SHP77 treated with DMSO at 0.1 percent for 48 hours (cell line): Measurements from ENCODE around the gene TEKT5.
"Not testable (repeated sequence)": the region's sequence is repeated elsewhere in the genome, so short reads cannot be mapped to it uniquely, and the experiment has no call there.

Source experiments
- DNase-seq: peaks from one replicate; lab custom pipeline; 2025; lab: John Stamatoyannopoulos, UW

TEKT5 gene

DNA sequence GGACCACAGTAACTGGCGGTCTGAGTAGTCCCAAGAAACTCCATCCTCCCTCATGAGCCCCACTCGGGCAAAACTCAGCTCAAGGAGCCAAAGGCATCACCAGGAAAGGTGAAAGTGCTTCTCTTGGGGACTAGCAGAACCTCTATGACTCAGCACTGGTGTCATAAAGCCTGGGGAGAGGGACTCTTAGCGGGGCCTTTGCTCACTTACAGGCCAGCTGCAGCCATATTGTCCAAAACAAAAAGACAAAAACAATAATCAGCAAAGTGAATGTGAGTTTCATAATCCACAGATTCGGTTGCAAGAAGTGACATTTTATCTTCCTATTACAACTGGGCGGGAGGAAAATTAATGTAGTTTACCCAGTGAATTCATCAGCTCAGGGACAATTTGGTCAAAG lies at the start of gene TEKT5:
TEKT5 (minus strand) TSS at position 101 of the 400 bp plus-strand sequence; CDS start at position 44, 57 bp downstream.
- no peak for DNase-seq

DNA sequence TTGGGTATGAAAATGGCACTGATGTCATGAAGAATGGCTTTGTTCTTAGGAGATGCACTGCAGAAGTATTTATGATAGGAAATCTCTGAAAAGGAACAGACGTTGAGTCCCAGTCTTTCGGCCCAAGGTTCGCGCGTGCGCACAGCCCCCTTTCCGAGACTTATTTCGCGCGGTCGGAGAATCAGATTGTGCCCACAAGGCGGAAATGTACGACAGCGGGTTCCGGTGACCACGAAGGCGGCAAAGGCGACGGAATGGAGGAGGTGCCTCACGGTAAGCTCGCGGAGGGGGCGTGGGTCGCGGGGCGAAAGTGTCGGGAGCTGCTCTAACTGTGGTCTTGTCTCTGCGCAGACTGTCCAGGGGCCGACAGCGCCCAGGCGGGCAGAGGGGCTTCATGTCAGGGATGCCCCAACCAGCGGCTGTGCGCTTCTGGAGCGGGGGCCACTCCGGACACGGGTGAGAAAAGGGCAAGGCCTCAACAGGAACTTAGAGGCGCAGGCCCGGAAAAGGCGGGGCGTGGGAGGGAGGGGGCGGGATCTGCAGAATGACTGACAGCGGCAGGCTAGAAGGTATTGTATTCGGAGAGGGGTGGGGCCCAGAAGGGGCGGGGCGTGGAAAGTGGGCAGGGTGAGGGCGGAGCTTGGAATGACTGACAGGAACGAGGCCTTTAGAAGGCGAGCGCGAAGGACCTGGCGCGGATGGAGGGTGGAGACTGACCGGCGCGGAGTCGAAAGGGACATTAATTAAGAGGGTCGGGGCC lies 49.1 kb upstream of the TEKT5 start, which contains the start of gene NUBP1:
NUBP1 (plus strand) TSS at position 233 of the 760 bp plus-strand sequence; CDS start at position 255, 22 bp downstream.
- DNase-seq = peak; percentile 92

DNA sequence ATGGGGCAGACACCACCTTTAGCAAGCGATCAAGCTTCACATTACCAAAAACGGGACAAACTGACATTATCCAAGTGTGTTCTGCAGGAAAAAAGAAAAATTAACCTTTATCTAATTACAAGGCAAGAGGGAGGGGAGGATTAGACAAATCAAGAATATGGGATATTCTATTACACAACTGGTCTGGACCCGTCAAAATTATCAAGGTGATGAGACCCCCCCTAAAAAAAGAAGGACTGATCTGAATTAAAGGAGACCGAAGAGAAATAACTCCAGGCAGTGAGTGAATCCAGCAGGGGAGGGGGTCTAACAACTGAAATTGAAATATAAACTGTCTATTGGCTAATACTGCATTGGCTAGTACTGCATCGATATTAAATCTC lies 48.5 kb upstream of the TEKT5 start:
- no peak for DNase-seq

DNA sequence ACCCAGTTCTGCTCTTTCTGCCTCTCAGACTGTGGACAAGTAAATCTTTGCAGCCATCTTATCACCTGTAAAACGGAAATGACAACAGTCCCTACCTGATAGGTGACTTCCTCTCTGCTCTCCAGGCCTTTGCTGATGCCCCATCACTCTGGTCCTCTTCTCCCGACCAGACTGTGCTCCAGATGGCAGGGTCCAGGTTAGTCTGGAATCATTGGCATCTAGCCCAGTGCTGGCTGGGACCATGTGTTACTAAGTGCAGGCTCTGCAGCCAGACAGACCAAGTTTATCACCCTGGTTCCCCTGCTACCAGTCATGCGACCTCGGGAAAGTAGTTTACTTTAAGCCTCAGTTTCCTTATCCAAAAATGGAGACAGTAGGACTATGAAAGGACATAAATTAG lies 47.1 kb upstream of the TEKT5 start:
- DNase-seq = peak; percentile 47

DNA sequence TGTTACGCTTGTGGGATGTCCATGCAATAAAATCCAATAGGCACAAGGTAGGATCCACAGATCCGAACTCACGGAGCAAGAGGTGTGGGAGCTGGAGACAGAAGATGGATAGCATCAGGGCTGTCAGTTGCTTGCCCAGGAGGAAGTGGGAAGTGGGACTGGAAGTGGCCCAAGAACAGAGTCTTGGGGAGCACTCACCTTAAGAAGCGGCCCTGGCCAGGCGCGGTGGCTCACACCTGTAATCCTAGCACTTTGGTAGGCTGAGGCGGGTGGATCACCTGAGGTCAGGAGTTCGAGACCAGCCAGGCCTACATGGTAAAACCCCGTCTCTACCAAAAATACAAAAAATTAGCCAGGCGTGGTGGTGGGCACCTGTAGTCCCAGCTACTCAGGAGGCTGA lies 46.5 kb upstream of the TEKT5 start:
- DNase-seq = not testable (repeated sequence)

DNA sequence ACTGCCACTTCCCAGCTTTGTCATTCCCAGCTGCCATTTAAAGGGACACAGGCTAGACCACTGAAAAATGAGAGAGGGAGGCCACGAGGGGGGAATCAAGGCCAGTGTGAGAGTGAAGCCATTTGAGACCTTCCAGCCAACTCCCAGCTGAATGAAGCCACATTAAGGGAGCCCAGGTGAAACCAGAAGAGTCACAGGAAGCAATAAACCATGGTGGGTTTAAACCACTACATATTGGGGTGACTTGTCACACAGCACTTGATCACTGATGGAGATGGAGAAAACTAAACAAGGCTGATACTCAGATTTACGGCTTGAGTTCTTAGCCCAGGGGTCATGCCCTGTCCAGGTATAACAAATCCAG lies 46.1 kb upstream of the TEKT5 start:
- DNase-seq = no peak

DNA sequence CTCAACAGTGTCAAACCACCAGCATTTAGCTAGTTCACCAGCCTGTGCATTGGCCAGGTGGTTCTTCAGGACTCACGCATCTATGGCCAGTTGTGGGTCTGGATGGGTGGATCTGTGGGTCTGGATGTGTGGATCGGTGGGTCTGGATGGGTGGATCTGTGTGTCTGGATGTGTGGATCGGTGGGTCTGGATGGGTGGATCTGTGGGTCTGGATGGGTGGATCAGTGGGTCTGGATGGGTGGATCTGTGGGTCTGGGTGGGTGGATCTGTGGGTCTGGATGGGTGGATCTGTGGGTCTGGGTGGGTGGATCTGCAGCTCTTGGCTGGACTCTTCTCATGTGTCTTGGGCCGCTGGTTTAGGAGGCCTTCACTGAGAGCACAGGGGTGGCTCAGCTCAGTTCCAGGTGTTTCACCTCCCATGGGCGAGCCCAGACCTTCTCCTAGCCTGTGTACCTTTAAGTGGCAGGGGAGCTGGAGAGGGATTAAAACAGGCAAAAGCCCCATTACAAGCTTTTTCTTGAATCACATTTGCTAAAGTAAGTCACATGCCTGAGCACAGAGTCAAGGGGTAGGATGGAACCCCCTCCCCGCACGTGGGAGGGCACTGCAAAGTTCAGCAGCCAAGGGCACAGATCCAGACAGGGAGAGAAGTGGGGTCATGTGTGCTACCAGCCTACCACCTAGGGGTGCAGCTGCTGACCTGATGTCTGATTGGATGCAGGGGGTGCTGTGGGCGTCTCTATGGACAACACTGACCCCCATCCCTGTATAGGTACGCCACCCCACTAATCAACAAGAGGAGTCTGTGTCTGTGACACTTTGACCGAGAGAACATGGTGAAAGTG lies 45.5 kb upstream of the TEKT5 start:
- no peak for DNase-seq

DNA sequence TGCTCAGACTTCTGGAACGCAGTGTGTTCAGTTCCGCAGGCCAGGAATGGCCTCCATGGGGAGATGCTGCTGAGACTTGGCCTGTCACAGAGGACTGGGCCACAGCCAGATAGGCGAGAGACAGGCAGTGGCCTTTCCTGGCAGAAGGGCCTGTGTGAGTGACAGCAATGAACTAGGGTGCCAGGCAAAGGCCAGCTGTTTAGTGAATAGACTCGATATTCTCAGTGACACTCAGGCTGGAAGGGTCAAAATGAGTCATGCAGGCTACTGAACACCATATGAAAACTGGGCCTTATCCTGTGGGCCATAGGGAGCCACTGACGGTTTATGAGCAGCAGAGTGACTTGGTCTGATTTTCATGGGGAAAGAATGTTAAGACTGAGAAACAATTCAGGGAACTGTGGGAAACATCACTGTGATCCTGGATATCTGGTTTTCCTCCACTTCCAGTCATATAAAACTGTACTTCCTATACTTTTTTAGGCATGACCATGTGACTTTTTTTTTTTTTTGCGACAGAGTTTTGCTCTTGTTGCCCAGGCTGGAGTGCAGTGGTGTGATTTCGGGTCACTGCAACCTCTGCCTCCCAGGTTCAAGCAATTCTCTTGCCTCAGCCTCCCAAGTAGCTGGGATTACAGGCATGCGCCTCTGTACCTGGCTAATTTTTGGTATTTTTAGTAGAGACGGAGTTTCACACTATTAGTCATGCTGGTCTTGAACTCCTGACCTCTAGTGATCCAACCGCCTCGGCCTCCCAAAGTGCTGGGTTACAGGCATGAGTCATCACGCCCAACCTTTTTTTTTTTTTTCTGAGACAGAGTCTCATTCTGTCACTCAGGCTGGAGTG lies 43.7 kb upstream of the TEKT5 start:
- DNase-seq = no peak

DNA sequence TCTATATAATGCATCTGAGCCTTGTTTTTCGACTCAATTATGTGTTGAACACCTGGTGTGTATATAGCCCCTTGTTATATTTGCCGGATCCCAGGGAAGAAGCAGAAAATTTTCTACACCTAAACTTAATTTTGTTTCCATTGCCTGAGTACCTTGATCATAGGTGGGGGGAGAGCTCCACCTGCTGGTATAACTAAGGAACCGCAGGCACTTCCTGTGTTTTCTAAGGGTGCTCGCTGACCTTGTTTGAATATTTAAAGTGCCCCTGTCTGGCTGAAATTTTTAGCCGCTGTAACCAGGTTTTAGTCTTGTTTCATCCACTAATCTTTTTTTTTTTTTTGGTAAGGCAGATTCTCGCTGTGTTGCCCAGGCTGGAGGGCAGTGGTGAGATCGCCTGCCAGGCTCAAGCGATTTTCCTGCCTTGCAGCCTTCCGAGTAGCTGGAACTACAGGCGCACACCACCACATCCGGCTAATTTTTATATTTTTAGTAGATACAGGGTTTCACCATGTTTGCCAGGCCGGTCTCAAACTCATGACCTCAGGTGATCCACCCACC lies 42.4 kb upstream of the TEKT5 start:
- peak; percentile 51 for DNase-seq

DNA sequence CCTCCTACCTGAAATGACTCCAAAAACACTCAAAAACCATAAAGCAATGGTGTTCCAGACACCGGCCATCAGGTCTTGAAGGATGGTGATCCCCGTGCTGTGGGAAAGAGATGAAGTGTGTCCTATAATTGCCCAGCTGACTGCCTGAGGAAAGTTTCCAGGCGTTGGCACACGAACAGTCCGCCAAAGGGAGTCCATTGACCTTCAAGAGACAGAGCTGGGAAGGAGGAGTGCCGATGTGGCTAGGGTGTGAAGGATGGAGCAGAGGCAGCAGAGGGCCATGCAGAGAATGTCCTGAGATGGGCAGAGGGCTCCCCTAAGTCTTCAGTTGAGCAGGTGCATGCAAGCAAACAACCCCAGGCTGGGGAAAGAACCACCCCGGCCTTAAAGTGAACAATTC lies 37.1 kb upstream of the TEKT5 start:
- no peak for DNase-seq

DNA sequence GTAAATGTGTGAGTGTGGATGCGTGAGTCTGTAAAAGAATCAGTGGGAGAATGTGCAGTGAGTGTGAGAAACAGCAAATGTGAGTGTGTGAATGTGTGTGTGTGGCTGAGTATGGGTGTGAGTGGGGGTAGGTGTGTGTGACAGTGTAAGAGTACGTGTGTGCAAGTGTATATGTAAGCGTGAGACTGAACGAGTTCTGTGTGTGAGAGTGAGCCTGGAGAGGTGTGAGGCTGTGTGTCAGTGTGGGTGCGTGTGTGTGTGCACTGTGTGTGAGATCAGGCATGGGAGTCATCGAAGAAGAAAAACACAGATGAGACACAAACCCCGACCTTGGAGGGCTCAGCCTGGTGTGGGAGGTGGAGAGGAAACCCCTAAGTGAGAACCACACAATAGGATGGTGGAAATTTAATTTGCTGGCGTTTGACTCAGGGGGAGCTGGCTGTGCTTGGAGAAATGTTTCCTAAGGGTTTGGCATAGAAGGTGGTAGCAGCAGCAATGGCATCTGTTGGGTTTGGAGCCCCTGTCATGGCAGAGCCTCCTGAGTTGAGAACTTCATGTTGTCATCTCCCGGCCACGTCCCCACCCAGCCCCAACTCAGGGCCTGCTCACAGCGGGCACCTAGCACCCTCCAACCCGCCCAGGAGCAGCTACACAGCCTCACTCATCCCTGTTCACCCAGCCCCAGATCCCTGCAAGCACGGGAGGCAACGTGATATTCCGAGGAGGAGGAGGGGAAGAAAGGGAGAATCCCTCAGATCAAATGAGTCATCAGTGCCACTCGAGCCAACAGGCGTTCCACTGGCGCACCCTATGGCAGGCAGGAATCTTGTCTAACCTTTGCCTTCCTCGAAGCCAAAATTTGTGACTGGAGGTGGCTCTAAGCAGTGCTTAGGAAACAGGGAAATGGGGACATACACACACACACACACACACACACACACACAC lies 34.6 kb upstream of the TEKT5 start:
- no peak for DNase-seq

DNA sequence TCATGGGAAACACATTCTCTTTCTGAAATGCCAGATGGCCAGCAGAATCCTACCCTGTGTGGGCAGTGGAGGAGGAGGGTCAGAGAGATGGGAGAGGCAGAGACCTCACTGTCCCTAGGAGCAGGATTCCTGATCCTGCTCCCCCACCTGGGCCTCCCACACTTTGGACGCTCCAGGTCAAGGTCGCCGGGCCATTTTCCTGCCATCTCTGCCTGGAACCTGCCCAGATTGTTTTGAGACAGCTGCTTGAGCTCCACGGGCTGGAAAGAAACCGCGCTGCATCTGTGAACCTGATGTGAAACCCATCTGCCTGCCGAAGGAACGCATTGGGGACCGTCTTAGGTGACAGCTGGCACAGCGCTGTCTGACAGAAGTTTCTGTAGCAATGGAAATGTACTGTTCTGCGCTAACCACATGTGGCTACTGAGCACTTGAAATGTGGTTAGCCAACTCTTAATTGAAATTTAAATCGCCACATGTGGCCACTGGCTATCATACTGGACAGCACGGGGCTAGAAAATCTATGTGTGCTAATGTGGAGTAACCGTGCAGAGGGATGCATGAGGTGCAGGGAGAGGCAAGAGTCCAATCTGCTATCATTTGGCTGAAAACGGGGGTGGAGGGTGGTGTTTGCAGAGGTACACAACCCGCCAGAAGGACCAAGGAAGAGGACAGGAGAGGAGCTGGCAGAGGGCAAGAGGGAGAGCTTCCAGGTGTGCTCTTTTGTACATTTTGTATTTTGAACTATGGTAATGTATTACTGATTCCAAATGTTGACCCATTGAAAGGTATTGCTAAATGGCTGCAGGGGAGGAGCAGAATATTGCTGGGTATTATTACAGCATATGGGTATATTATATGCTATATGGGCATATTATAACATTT lies 33.5 kb upstream of the TEKT5 start:
- DNase-seq = no peak

DNA sequence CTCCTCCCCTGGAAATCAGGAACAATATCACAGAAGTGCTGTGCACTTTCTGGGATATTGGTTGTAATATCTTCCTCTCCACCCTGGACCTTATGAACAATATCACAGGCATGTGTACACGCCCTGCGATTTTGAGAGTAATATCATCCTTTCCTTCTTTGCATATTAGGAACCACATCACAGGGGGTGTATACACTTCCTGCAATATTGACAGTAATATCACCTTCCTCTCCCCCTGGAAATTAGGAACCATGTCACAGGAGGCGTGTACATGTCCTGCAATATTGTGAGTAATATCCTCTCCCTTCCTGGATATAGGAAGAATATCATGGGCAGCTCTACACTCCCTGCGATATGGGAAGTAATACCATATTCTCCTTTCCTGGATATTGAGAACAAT lies 14.2 kb upstream of the TEKT5 start:
- no peak for DNase-seq

DNA sequence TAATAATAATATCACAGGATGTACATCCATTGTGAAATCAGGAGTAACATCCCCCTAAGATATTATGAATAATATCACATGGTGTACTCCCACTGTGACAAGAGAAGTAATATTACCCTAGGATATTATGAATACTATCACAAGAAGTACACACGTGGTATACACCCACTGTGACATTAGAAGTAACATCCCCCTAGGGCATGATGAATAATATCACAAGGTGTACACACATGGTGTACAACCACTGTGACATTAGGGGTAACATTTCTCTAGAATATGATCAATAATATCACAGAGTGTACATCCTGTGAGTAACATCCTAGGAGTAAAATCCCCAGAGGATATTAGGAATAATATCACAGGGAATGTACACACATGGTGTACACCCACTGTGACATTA lies 5.0 kb upstream of the TEKT5 start:
- DNase-seq = no peak

DNA sequence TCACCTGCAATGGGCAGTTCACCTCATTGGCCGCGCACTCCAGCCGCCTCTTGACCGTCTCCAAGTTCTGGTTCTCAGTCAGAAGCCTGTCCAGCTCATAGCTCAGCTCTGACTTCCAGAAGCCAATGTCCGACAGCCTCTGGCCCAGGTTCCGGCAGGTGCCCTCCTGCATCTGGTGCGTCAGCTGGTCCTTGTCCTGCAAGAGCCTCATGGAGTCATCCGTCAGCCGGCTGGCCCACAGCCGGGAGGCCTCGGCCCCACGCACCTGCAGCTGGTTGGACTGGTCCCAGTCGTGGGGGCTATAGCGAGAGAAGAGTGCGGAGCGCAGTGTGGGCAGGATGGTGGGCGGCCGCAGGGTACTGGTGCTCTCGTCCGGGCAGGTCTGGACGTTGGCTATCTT lies 424 bp downstream of the TEKT5 start:
- DNase-seq = no peak

DNA sequence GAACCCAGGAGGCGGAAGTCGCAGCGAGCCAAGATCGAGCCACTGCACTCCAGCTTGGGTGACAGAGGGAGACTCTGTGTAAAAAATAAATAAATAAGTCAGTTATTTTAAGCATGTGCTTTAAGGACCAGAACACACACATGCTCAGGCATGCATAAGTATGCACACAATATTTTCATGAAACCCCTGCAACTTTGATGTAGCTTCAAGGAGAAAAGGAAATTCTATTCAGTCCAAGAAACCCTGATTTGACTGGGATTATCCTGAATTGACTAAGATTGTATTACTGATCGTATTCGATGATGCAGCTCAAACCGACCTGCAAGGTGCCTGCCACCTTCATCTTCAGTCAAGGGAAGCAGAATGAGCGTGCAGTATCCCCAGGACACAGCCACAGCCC lies 841 bp downstream of the TEKT5 start:
- DNase-seq = no peak

DNA sequence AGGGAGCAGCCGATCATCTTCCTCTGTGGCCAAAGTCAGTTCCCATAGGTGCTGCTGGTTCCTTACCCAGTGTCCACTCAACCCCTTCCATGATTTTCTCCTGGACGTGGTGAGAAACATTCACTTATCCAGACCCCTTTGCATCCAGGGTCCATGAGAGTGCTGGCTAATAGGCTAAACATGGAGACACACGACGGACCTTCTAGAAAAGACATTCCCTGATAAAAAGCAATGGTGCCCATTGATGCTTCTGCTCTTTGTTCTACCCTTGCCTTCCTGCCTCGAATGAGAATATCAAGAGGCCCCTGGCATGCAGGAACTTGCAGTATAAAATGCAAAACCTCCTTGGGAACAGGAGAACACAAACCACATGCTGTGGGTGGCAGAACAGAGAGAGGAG lies 2.3 kb downstream of the TEKT5 start:
- DNase-seq = no peak

DNA sequence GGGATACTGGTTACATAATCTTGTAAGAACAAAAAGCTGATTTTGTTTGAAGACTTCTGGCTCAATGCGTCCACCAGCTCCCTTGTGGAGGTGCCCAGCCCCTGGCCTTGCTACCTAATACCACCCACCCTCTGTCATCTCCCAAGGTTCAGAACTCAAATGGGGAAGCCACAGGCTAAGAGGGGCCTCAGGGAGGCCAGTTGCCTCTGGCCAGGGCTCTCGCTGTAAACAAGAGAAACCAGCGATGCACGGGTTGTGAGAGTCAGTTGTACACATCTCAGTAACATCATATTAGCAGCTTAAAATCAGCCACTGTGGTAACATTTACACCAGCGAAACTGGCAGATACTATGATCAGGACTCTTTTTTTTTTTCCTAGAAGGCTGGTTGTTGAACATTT lies 6.0 kb downstream of the TEKT5 start:
- no peak for DNase-seq

DNA sequence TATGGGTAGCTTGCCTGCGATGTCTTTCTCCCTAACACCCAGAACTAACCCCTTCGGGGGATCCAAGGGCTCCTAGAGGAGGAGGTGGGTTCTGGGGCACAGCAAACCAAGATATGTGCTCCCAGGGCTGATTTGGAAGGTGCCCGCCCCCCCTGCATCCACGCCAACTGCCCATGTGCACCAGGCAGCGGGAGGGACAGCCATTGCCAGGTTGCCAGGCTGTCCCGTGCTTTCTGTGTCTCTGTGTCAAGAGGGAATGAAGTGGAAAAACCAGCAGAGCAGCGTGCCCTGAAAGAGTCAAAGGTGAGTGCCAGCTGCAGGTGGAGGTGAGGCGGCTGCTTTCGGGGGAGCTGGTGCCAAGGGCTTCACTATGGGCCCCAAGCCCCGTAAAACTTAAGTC lies 6.4 kb downstream of the TEKT5 start:
- no peak for DNase-seq

DNA sequence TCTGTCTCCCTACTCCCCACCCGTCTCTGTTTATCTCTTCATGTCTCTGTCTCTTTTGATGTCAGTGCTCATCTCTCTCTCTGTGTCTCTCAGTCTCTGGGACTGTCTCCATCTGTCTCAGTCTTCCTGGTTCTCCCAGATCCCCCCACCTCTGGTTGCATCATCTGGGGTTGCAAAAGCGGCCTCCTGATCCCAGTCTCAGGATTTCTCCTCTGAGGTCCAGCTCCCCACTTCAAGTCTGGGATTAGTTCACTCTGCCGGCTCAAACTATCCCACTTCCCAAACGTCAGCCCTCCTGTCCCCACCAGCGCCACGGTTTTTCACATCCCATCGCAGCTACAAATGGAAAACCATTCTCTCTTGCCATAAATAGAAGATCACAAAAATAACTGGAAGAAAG lies 9.0 kb downstream of the TEKT5 start:
- DNase-seq = no peak
